Measurements from ENCODE around the gene CHST15.

DNA sequence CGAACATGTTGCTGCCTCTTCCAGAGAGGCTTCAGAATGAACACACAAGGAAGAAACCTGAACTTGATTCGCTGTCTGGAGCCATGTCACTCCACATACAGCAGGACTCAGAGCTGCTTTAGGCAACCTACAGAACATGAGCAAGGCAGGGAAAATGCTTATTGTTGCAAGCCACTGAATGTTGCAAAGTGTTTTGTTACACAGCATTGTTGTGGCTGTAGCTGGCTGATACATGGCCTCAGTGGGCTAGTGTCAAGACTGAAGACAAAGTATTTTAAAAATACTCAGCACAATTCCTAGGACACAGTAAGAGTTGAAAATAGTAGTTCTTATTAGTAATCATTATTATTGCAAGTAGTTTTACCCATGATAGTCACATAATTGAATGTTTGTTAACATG is 3.1 kb upstream of the CHST15 start:
- TF ChIP-seq, protein P1, sequence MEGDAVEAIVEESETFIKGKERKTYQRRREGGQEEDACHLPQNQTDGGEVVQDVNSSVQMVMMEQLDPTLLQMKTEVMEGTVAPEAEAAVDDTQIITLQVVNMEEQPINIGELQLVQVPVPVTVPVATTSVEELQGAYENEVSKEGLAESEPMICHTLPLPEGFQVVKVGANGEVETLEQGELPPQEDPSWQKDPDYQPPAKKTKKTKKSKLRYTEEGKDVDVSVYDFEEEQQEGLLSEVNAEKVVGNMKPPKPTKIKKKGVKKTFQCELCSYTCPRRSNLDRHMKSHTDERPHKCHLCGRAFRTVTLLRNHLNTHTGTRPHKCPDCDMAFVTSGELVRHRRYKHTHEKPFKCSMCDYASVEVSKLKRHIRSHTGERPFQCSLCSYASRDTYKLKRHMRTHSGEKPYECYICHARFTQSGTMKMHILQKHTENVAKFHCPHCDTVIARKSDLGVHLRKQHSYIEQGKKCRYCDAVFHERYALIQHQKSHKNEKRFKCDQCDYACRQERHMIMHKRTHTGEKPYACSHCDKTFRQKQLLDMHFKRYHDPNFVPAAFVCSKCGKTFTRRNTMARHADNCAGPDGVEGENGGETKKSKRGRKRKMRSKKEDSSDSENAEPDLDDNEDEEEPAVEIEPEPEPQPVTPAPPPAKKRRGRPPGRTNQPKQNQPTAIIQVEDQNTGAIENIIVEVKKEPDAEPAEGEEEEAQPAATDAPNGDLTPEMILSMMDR (IDR thresholded peaks at IDR 0.05), result no peak
- no peak for TF ChIP-seq POLR2A (IDR thresholded peaks at IDR 0.05)
